HG02678 (cell line): ENCODE measurements around the gene INVS.
A peak's percentile ranks its signal among the peaks of the same experiment; 100 is the strongest.
"Not testable (repeated sequence)": the region's sequence is repeated elsewhere in the genome, so short reads cannot be mapped to it uniquely, and the experiment has no call there.

Source experiments
- ATAC-seq: cut with Tn5 transposase; IDR thresholded peaks from one replicate; pipeline ENCODE4 v1.9.1; 2021; ENCODE audit warnings: mild to moderate bottlenecking, moderate library complexity; ENCODE audit not compliant: unreplicated experiment

INVS gene

GRCh38 chr9:100193078-100193477, 94.0 kb downstream of the INVS start:
- no peak for ATAC-seq

GRCh38 chr9:100196215-100196614, 97.2 kb downstream of the INVS start:
- no peak for ATAC-seq

DNA sequence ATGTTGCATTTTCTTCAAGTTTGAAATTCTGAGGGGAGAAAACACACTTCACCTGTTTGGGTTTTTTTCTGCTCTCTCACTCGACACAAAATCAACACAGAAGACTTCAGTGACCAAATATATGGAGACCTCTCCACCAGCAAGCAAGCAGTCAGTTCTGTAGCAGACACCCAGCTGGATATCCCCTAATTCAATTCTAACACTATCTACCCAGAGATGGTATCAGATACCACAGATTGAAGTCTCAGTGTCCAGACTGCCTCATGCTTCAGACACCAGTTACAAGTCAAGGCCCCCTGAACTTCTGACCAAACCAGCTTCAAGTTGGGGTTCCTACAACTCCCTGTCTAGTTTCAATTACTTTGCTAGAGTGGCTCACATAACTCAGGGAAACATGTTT, 97.8 kb downstream of the INVS start:
- no peak for ATAC-seq

GRCh38 chr9:100197553-100197952, 98.5 kb downstream of the INVS start:
- no peak for ATAC-seq

GRCh38 chr9:100202806-100203205, 103.8 kb downstream of the INVS start:
- no peak for ATAC-seq

DNA sequence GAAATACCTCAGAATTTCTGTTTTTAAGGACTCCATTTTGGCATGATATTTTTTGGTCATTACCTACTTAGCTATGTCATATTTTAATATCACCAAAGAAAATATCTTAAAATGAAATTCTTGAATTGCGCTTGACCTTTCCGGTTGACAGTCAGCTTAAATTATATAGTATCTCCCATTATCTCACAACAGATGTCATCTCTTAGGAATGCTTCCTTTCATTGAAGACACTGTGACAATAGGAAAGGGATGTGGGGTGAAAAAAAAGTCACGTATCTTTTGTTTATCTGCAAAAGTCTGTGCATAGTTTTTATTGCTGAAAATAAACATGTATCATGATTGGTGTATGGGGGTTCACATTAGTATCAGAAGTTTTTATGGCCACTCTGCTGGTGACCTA, 105.8 kb downstream of the INVS start:
- ATAC-seq: no peak

GRCh38 chr9:100206899-100207298, 107.9 kb downstream of the INVS start:
- no peak for ATAC-seq

DNA sequence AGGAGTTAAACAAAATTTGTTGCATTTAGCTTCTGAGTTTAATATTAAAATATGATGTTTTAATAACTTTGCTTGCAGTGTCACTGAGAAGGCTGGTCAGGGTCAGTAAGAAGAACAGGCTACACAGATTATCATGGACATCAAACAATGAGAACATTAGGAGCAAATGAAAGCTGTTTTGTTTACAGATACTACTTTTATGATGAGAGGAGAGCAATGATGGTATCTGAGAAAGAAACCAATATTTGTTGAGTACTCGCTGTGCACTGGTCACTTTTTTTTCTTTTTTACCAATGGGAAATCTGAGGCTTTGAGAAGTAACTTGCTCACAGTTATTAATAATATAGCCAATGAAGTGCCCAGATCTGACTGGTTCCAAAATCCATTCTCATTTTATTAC, 109.6 kb downstream of the INVS start:
- ATAC-seq: no peak

DNA sequence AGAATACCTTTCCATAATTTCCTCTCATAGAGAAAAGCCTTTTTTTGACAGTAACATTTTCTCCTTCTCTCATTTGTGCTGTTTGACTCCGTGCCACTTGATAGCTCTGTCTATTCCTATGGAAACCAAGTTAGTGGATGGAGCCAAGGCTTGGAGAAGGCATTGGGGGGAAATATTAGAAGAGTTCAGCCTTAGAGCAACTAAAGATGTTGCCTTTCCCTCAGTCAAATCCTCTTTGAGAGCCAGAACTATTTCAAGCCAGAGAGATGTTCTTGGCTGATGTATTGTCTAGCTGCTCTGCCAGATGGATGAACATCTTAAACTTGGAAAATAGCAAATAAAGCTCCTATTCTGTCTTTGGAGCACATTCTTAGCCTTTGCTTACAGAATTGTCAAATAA, 112.4 kb downstream of the INVS start:
- no peak for ATAC-seq

DNA sequence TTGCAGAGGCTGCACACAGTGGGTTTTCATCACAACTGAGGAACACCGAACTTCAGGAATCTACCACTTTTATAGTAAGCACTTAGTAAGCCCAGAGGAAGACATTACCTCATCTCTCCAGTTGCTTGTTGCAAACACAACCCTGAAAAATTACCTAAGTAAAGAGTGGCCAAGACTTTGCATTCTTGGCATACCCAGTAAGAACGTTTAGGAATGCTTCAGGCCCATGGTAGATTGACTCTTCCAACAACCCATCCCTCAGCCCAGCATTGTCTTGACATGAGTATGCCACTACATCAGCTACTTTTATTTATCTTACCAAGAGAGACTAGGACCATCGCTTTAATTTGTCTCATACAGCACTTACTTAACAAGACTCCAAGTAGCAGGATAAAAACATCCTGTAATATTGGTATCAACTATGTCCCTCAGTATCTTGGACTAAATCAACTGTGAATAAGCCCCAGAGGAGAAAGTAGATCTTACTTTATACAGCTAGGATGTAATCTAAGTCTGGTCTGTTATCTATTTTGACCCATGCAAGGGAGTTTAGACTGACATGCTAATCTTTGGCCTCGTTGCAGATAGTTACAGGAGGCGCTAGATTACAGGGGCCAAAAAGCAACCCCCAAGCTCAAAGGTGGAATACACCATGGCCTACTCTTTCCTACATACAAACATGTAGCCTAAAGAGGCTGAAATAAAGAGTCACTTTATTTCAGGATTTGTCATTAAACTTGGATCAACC, 114.9 kb downstream of the INVS start:
- ATAC-seq: no peak

DNA sequence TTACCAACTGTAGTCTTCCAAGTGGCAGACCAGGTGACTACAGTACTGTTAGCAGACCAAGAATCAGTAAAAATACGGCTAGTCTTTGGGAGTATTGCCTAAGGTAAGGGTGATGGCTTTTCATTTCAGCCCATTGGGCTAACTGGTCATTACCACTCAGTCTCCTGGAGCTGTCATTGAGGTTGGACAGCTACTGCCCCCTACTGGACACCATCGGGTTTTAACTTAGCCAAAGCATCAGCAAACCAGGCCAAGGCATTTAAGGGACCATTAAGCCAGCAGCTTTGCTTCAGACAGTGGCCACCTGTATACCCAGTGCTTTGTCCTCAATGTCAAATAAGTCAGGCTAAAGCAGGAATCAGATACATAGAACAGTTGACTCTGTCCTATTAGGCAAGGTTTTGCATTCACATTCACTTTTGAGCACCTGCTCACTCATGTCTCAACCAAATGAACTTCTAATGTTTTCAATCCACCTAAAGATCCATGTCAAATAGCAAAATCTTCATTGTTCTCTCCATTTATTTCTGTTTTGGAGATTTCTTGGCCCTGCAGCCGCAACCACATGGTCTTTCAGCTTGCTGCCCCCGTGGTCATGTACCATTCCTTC, 117.2 kb downstream of the INVS start:
- peak; percentile 57 for ATAC-seq

GRCh38 chr9:100217536-100217935, 118.5 kb downstream of the INVS start:
- no peak for ATAC-seq

DNA sequence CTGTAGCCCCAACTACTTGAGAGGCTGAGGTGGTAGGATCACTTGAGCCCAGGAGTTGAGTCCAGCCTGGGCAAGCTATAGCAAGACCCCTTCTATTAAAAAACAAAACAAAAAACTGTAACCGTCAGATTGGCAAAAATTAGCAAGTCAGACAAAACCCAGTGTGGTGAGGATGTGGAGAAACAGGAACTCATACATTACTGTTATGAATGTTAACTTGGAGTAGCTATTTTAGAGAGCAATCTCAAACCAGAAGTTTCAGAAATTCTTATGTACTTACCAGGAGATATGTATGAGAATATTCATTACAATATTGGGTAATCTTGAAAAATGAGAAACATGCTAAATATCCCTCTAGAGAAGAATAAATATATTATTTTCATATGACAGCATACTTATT, 120.3 kb downstream of the INVS start:
- peak; percentile 72 for ATAC-seq

DNA sequence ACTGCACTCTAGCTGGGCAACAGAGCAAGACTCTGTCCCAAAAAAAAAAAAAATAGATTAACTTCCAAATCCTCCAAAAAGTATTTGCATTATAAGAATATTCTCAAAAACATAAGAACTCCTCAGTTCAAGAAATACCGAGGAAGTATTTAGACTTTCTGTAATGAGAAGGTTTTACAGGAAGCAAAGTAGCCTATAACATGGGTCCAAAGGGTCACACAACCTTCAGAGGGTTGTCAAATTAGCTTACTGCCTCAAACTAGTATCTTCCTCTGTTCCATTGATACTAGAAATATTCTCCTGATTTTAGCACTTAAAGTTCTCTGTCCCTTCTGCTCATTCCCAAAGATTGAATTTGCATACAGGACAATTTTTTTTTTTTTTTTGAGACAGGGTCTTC, 121.9 kb downstream of the INVS start:
- no peak for ATAC-seq

DNA sequence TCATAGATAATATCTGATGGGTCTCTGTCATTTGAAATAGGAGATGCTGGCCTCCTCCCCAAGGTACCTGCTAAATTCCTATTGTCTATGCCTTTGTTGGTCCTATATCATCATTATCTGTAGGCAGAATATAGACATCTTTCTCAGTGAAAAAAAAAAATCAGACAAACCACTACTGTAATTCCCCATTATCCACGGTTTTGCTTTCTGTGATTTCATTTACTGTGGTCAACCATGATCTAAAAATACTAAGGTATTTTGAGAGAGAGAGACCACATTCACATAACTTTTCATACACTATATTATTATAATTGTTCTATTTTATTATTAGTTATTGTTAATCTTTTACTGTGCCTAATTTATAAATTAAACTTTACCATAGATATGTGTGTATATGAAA, 122.5 kb downstream of the INVS start:
- ATAC-seq: no peak

DNA sequence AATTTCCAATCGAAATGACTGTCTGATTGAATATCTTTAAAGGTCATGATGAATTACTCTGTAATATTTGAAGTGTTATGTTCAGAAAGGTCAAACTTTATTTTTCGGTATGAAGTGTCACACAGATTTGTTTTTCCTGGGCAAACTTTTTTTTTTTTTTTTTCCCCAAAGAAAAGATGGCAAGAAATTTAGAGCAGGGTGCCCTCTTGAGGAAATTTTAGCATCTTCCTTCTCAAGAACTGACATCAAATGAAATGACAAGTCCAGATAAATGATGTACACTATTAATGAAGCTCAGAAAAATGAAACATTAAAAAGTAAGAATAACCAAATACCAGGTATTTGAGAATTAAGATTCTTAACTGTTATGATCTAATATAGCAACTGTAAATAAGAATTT, 123.6 kb downstream of the INVS start:
- no peak for ATAC-seq

DNA sequence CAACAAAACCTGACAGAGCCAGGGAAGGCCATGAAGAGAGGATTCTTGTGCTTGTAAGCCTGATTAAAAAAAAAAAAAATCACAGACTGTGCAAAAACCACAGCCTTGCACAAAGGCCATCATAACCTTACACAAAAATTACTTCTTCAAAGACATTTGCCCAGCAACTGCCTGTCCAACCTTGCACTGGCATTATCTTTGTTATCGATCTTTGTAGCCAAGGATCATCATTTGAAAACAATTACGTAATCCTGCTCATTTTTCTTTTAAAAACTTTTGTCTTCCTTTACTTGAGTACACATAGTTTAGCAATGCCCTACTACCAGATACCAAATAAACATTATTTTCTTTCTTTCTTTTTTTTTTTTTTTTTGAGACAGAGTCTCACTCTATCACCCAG, 128.6 kb downstream of the INVS start:
- ATAC-seq: no peak

- ATAC-seq: no peak
Observed at GRCh38 chr9:100228352-100228869, 129.4 kb downstream of the INVS start.

DNA sequence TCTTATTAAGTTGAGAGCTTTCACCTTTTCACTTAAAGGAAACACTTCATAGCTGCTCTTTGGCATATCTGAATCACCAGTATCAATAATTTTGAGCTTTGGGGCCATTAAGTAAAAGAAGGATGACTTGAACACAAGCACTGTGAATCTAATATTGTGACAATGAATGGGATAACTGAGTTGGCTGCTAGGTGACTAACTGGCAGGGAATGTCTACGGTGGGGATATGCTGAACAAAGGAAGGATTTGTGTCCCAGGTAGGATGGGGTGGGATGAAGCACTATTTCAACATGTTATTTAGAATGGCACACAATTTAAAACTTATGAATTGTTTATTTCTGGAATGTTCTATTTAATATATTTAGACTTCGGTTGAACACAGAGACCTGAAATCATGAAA, 130.1 kb downstream of the INVS start:
- ATAC-seq: no peak

DNA sequence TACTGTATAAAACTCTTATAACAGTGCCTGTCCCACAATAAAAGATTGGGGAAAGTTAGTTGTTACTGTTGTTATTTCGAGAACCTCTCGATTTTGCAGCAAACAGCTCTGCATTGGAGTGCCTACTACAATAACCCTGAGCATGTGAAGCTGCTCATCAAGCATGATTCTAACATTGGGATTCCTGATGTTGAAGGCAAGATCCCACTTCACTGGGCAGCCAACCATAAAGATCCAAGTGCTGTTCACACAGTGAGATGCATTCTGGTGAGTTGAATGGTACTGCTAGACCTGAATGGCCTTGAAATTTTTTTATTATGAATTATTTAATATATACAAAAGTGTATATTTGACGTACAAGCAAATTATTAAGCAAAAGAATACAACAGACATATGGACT, 130.5 kb downstream of the INVS start:
- ATAC-seq: no peak

GRCh38 chr9:100236986-100237385, 137.9 kb downstream of the INVS start:
- ATAC-seq: not testable (repeated sequence)

GRCh38 chr9:100240512-100240911, 141.5 kb downstream of the INVS start:
- ATAC-seq: no peak

- ATAC-seq: no peak
Observed at GRCh38 chr9:100267211-100267610, 168.2 kb downstream of the INVS start.
